ENCODE data around the gene TLE1.

DNA sequence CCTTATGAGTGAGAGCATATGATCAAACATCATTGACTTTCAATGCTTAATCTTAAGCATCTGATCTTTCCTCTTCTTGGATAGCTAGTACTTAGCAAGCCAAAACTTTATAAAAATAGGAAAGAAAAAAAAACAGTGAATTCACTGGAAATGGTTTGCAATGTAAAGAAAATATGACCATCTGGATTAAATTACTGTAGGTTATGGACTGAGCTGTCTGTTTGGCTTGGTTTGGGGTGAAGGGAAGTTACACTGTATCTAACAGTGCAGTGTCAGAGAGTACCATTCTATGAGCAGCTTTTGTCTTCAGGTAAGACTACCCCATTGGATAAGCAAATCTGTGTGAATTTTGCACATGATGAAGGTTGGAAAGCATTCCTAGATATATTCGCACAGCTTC is 151.4 kb downstream of the TLE1 start:
- TF ChIP-seq, protein P1, sequence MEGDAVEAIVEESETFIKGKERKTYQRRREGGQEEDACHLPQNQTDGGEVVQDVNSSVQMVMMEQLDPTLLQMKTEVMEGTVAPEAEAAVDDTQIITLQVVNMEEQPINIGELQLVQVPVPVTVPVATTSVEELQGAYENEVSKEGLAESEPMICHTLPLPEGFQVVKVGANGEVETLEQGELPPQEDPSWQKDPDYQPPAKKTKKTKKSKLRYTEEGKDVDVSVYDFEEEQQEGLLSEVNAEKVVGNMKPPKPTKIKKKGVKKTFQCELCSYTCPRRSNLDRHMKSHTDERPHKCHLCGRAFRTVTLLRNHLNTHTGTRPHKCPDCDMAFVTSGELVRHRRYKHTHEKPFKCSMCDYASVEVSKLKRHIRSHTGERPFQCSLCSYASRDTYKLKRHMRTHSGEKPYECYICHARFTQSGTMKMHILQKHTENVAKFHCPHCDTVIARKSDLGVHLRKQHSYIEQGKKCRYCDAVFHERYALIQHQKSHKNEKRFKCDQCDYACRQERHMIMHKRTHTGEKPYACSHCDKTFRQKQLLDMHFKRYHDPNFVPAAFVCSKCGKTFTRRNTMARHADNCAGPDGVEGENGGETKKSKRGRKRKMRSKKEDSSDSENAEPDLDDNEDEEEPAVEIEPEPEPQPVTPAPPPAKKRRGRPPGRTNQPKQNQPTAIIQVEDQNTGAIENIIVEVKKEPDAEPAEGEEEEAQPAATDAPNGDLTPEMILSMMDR (IDR thresholded peaks at IDR 0.05; ENCODE audit: insufficient read depth, low read length) = no peak
- TF ChIP-seq, protein P2, sequence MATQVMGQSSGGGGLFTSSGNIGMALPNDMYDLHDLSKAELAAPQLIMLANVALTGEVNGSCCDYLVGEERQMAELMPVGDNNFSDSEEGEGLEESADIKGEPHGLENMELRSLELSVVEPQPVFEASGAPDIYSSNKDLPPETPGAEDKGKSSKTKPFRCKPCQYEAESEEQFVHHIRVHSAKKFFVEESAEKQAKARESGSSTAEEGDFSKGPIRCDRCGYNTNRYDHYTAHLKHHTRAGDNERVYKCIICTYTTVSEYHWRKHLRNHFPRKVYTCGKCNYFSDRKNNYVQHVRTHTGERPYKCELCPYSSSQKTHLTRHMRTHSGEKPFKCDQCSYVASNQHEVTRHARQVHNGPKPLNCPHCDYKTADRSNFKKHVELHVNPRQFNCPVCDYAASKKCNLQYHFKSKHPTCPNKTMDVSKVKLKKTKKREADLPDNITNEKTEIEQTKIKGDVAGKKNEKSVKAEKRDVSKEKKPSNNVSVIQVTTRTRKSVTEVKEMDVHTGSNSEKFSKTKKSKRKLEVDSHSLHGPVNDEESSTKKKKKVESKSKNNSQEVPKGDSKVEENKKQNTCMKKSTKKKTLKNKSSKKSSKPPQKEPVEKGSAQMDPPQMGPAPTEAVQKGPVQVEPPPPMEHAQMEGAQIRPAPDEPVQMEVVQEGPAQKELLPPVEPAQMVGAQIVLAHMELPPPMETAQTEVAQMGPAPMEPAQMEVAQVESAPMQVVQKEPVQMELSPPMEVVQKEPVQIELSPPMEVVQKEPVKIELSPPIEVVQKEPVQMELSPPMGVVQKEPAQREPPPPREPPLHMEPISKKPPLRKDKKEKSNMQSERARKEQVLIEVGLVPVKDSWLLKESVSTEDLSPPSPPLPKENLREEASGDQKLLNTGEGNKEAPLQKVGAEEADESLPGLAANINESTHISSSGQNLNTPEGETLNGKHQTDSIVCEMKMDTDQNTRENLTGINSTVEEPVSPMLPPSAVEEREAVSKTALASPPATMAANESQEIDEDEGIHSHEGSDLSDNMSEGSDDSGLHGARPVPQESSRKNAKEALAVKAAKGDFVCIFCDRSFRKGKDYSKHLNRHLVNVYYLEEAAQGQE (IDR thresholded peaks at IDR 0.05; ENCODE audit: insufficient replicate concordance, low read depth) = no peak
